Measurements from ENCODE around the gene PDE11A. TPM values are rescaled to one million over a fixed set of nuclear protein-coding genes. Genes with fewer than 3 reads are reported as not detected.

The PDE11A gene
- total RNA-seq, 2 experiments from 2014 or later: not detected

DNA sequence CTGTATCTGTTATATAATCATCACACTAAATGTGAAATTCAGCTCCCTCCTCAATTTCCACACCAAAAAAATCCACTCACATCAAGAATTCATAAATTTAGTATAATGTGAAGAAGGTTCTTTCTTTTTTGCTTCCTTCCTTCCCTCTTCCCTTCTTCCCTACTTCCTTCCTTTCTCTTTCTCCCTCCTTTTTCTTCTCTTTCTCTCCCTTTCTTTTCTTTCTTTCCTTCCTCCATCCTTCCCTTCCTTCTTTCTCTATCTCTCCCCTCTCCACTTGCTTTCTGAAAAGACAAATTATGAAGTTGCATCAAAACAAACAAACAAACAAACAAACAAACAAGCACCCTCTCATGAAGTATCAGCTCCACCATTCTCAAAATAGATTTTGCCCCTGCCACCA is 290.0 kb downstream of the PDE11A start:
- no peaks in the 10 kb centered on the region for H3K27me3 Mint-ChIP-seq
- H3K4me3 Mint-ChIP-seq: no peak overlapping the region
- CTCF ChIA-PET: interaction anchor here (2.0 to 2.7 kb wide), 2 partner anchors 9 to 19 kb away, joined by 9 to 11 read pairs; no protein-coding TSS in a partner anchor
- no peaks in the 10 kb centered on the region for H3K9me3 Mint-ChIP-seq
- POLR2A ChIA-PET: no interaction called here
- H3K36me3 Mint-ChIP-seq: no peaks in the 10 kb centered on the region
- H3K27ac Mint-ChIP-seq: no peak overlapping the region
- peaks cover 41% of the 10 kb centered on the region for H3K4me1 Mint-ChIP-seq (ENCODE audit: low read depth)
- no peak for DNase-seq
- intact Hi-C loops (cut with micrococcal nuclease): loop anchor here (10.0 kb wide), 1 partner anchor 122 kb away; no protein-coding TSS in a partner anchor

DNA sequence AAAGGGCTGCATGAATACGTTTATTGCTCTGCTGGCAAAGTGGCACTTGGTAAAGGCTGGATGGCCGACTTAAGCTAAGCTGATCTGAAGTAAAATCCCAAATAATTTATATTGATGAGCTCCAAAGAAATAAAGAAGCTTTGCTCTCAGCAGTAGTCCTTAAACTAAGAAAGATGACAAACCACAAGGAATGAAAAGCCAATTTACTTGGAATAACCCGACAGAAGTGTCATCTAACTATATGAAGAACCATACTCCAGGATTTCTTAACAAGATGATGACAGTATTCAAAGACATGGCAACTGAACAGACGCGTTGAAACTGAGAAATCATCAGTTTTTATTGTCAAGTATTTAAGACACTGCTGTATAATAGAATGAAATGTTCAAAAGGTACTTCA is 294.1 kb downstream of the PDE11A start:
- H3K9me3 Mint-ChIP-seq: no peaks in the 10 kb centered on the region
- H3K27me3 Mint-ChIP-seq: peaks cover 1% of the 10 kb centered on the region
- no peak overlapping the region for H3K27ac Mint-ChIP-seq
- peaks cover 21% of the 10 kb centered on the region for H3K4me1 Mint-ChIP-seq (ENCODE audit: low read depth)
- intact Hi-C loops (cut with micrococcal nuclease): no loop called here
- DNase-seq: no peak
- POLR2A ChIA-PET: no interaction called here
- no peak overlapping the region for H3K4me3 Mint-ChIP-seq
- CTCF ChIA-PET: interaction anchor here (1.4 kb wide), 1 partner anchor 11 kb away, joined by 5 read pairs; no protein-coding TSS in a partner anchor
- H3K36me3 Mint-ChIP-seq: no peaks in the 10 kb centered on the region

DNA sequence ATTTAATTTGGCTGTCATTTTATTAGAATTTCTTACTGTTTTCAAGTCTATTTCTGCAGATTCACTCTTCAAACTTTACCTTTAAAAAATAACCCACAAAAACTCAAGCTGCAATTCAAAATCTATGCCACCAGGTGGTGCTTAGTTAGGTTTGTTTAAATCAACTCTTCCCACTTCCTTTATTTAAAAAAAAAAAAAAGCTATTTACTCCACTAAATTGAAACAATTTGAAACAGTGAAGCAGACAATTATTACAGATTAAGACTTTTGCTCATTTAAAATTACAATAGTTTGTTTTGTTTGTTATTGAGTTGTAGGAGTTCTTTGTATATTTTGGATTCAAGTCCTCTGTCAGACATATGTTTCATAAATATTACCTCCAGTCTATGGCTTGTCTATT is 300.0 kb downstream of the PDE11A start:
- Mint-ChIP-seq H3K36me3 (no peaks in the 10 kb centered on the region), H3K27ac (no peak overlapping the region), H3K4me3 (no peak overlapping the region), H3K9me3 (no peaks in the 10 kb centered on the region), H3K27me3 (peaks cover 1% of the 10 kb centered on the region), H3K4me1 (ENCODE audit: low read depth) (peaks cover 2% of the 10 kb centered on the region)
- ChIA-PET CTCF (interaction anchor here (0.6 to 3.3 kb wide), 12 partner anchors 9 to 623 kb away, joined by 3 to 11 read pairs (median 4); no protein-coding TSS in a partner anchor), POLR2A (no interaction called here)
- no peak for DNase-seq
- intact Hi-C loops (cut with micrococcal nuclease): no loop called here

DNA sequence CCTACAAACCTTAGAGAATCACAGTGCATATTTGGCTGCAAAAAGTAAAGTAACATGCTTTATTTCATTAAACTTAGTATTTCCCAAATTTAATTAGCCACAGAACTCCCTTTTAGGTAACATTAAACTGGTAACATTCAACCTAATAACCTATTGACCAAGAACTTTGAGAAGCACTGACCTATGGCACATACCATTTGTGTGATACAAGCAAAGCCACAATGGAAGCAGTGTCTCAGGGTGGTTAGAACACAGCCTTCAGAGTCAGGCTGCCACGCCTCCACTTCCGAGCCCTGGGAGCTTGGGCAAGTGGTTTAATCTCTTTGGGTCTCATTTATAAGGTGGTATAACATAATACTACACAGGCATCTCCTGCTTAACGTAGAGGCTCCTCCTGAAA is 301.4 kb downstream of the PDE11A start:
- Mint-ChIP-seq H3K4me3 (no peak overlapping the region), H3K36me3 (no peaks in the 10 kb centered on the region), H3K4me1 (ENCODE audit: low read depth) (peaks cover 2% of the 10 kb centered on the region), H3K27ac (no peak overlapping the region), H3K27me3 (peaks cover 1% of the 10 kb centered on the region), H3K9me3 (no peaks in the 10 kb centered on the region)
- intact Hi-C loops (cut with micrococcal nuclease): no loop called here
- POLR2A ChIA-PET: no interaction called here
- CTCF ChIA-PET: no interaction called here
- no peak for DNase-seq

DNA sequence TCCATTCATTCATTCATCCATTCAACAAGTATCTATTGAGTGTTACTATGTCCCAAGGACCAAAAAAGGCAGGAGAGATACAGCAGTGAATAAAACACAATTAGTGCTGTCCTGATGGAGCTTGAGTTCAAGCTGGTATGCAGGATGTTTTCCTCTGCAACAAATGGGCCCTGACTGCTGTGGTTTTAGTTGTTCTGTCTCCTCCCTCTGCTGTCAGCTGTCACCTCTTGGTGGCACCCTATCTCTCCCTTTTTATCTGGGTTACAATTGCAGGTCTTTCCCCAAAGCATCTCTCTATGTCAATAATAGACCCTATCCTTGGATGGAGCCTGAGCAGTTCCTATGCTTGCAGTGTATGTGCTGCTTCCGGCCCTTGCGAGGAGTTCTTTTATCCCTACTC is 304.8 kb downstream of the PDE11A start:
- Mint-ChIP-seq H3K36me3 (no peaks in the 10 kb centered on the region), H3K27ac (no peak overlapping the region), H3K9me3 (no peaks in the 10 kb centered on the region), H3K27me3 (peaks cover 1% of the 10 kb centered on the region), H3K4me1 (ENCODE audit: low read depth) (peaks cover 6% of the 10 kb centered on the region), H3K4me3 (no peak overlapping the region)
- intact Hi-C loops (cut with micrococcal nuclease): loop anchor here (2.0 kb wide), 1 partner anchor 17 kb away; no protein-coding TSS in a partner anchor
- ChIA-PET CTCF (interaction anchor here (0.8 to 1.8 kb wide), 3 partner anchors 10 to 607 kb away, joined by 3 to 8 read pairs (median 5); no protein-coding TSS in a partner anchor), POLR2A (no interaction called here)
- no peak for DNase-seq

DNA sequence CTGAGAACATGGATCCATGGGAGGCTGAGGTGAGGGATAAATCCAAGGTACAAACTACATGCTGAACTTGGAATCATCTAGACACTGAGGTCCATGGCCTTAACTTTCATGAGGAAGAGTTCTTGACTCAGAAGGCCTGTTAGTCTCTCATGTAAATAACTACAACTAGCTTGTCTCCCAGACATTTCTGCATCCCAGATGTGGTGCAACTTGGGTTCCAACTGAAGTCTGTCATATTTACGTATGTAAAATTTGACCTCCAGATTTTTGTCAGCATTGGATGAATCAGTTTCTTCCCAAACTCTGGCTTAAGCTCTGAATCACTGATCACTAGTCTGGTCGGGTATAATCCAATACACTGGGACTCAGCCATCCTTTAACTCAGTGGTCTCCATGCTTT is 306.9 kb downstream of the PDE11A start:
- CTCF ChIA-PET: interaction anchor here (0.7 to 1.5 kb wide), 5 partner anchors 42 to 601 kb away, joined by 3 to 5 read pairs (median 3); no protein-coding TSS in a partner anchor
- DNase-seq: no peak
- Mint-ChIP-seq H3K27me3 (peaks cover 11% of the 10 kb centered on the region), H3K4me3 (no peak overlapping the region), H3K9me3 (no peaks in the 10 kb centered on the region), H3K4me1 (ENCODE audit: low read depth) (peaks cover 3% of the 10 kb centered on the region), H3K36me3 (no peaks in the 10 kb centered on the region), H3K27ac (no peak overlapping the region)
- intact Hi-C loops (cut with micrococcal nuclease): no loop called here
- POLR2A ChIA-PET: no interaction called here

DNA sequence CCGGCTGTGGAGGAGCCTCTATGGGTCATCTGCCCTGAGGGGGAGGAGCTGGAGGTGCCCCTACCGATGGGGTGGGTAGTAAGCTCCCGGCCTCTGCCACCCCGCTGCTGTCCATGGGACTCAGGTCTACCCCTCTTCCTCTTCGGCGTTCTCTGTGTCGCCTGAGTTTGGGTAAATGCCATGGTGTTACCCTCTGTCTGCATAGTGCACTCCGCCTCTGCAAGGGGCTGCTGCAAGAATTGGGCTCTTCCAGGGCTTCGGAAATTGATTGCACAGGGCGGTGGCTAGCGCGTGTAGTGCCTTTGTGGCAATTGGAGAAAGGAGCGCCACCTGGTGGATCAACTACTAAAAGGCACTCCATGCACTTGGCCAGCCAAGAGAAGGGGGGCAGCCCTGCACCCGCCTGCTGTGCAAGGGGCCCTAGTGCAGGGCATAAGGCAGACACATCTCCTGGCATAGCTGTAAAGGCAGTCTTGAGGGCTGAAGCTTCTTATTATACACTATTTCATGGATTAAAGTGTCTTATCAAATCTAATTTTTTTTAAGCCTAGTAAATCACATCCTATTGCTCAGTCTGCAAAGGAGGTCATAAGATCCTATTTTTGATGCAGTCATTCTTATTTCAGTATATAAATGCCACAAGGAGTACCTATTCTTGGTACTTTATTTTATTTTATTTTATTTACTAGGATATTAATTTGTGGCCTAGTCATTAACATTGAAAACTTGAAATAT is 308.9 kb downstream of the PDE11A start:
- Mint-ChIP-seq H3K27ac (no peak overlapping the region), H3K4me1 (ENCODE audit: low read depth) (peaks cover 3% of the 10 kb centered on the region), H3K36me3 (no peaks in the 10 kb centered on the region), H3K27me3 (peaks cover 11% of the 10 kb centered on the region), H3K4me3 (no peak overlapping the region), H3K9me3 (no peaks in the 10 kb centered on the region)
- intact Hi-C loops (cut with micrococcal nuclease): loop anchor here (1.0 to 2.0 kb wide), 2 partner anchors 428 to 599 kb away; no protein-coding TSS in a partner anchor
- peak; percentile 83 for DNase-seq
- POLR2A ChIA-PET: no interaction called here
- CTCF ChIA-PET: interaction anchor here (0.6 to 2.7 kb wide), 21 partner anchors 9 to 688 kb away, joined by 3 to 16 read pairs (median 4); partner anchors contain the start of genes PJVK and PRKRA

DNA sequence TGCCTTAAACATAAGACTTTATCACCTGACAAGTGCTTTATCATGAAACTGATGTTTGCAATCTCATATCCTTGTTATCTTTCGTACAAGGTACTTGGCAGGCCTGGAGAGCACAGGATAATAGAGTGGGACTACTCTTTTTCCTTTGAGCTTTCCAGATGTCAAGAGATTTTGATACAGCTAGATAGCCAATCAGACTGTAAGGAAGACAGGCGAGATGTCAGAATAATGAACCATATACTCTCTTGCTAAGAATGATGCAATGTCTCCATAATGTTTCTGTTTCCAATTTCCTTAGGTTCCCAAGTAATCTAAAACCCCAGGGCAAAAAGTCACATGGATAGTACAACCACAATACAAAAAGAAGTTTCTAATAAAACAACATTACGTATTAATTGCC is 313.1 kb downstream of the PDE11A start:
- DNase-seq: no peak
- intact Hi-C loops (cut with micrococcal nuclease): no loop called here
- no peak overlapping the region for H3K4me3 Mint-ChIP-seq
- no peak overlapping the region for H3K27ac Mint-ChIP-seq
- ChIA-PET CTCF (interaction anchor here (1.0 to 1.4 kb wide), 2 partner anchors 13 to 595 kb away, joined by 3 read pairs; no protein-coding TSS in a partner anchor), POLR2A (no interaction called here)
- H3K9me3 Mint-ChIP-seq: no peaks in the 10 kb centered on the region
- H3K4me1 Mint-ChIP-seq (ENCODE audit: low read depth): peaks cover 6% of the 10 kb centered on the region
- no peaks in the 10 kb centered on the region for H3K36me3 Mint-ChIP-seq
- H3K27me3 Mint-ChIP-seq: peaks cover 18% of the 10 kb centered on the region

DNA sequence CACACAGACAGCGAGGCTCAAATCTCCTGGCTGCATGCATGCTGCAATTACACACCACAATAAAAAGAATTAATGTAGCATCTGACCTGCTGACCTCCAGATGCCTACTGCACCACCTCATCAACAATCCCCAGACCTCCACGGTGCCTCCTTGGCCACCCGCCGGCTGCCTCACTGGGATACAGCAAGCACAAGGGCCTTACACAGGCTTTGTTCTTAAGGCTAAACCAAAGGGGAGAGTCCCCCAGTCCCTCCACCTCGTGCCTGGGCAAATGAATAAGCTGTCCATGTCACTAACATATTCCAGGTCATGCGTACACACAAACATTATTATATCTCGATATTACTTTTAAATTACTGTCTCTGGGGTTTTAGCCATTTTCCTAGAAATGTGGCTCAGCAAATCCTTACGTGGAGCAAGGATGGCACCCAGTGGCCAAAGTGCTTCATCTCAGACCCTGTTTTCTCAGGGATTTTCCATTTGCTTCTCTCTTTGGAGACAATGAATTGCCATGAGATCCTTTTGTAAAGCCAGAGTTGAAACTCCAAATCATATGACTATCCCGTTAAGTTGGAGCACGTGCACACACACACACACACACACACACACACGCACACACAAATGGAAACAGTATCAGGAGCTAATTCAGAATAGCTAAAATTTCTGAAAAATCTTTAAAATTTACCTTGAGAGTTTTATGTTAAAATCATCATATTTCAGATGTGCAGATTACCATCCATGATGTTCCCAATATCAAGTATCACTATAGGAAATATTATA is 313.8 kb downstream of the PDE11A start:
- DNase-seq: no peak
- CTCF ChIA-PET: interaction anchor here (0.7 to 1.0 kb wide), 3 partner anchors 14 to 594 kb away, joined by 3 to 4 read pairs (median 3); no protein-coding TSS in a partner anchor
- Mint-ChIP-seq H3K9me3 (no peaks in the 10 kb centered on the region), H3K27me3 (peaks cover 18% of the 10 kb centered on the region), H3K4me1 (ENCODE audit: low read depth) (peaks cover 11% of the 10 kb centered on the region), H3K36me3 (no peaks in the 10 kb centered on the region), H3K27ac (no peak overlapping the region), H3K4me3 (no peak overlapping the region)
- POLR2A ChIA-PET: no interaction called here
- intact Hi-C loops (cut with micrococcal nuclease): no loop called here

DNA sequence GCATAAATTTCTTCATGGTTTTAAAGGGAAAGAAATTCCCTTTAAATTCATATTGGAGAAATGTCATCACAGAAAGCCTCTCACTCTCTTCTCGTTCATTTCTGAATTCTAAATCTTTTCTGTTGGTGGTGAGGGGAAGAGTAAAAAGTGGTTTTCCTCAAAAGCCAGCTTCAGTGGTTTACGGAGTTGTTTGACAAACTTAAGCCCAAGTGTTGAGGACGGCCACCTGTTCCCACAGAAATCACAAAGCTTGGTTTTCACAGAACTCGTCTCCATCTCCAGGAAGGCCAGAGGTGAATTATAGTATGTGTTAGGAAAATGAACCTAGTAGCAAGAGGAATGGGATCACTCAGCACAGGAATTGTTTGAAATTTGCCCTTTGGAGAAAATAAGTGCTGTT is 316.2 kb downstream of the PDE11A start:
- H3K27me3 Mint-ChIP-seq: peaks cover 6% of the 10 kb centered on the region
- H3K9me3 Mint-ChIP-seq: no peaks in the 10 kb centered on the region
- no peaks in the 10 kb centered on the region for H3K36me3 Mint-ChIP-seq
- DNase-seq: no peak
- H3K4me3 Mint-ChIP-seq: no peak overlapping the region
- intact Hi-C loops (cut with micrococcal nuclease): no loop called here
- no peak overlapping the region for H3K27ac Mint-ChIP-seq
- peaks cover 12% of the 10 kb centered on the region for H3K4me1 Mint-ChIP-seq (ENCODE audit: low read depth)
- ChIA-PET POLR2A (no interaction called here), CTCF (no interaction called here)

DNA sequence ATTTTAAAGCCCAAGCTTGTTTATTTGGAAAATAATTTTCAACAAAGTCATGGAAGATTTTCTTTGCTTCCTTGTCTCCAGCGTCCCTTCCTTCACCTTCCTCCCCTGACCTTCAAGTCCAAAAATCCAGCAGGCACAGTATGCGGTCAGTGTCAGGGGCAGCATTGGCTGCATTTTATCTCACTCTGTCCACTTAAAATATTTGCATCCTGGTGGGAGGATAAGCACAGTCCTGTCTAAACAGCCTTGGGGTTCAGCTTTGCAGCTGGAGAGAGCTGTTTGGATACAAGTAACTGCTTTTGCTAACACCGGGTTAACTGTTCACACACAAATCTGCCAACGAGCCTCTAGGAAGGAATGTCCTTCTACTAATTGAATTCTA is 318.1 kb downstream of the PDE11A start:
- POLR2A ChIA-PET: no interaction called here
- H3K9me3 Mint-ChIP-seq: no peaks in the 10 kb centered on the region

More for the DNA sequence above, 318.1 kb downstream of the PDE11A start:
- CTCF ChIA-PET: interaction anchor here (1.6 kb wide), 1 partner anchor 10 kb away, joined by 6 read pairs; no protein-coding TSS in a partner anchor
- no peak overlapping the region for H3K27ac Mint-ChIP-seq
- DNase-seq: no peak
- intact Hi-C loops (cut with micrococcal nuclease): no loop called here
- H3K4me1 Mint-ChIP-seq (ENCODE audit: low read depth): peaks cover 12% of the 10 kb centered on the region
- H3K36me3 Mint-ChIP-seq: no peaks in the 10 kb centered on the region
- H3K4me3 Mint-ChIP-seq: no peak overlapping the region
- H3K27me3 Mint-ChIP-seq: peaks cover 6% of the 10 kb centered on the region
